ENCODE measurements around the gene COQ8A. TPM values are rescaled to one million over a fixed set of nuclear protein-coding genes. Genes with fewer than 3 reads are reported as not detected.
A peak's percentile ranks its signal among the peaks of the same experiment; 100 is the strongest.

The COQ8A gene
- total RNA-seq, 4 donors from 2014 or later: 46.0 to 80.5 (median 67.7) TPM

GRCh38 chr1:226982451-226983177, 42.5 kb downstream of the COQ8A start:
- H3K9me3 ChIP-seq: no peaks in the 10 kb centered on the region
- TF ChIP-seq EP300 (IDR thresholded peaks at IDR 0.05; ENCODE audit: low read depth) (no peak), POLR2AphosphoS5 (IDR thresholded peaks at IDR 0.05) (no peak), POLR2A (IDR thresholded peaks at IDR 0.05) (no peak), CTCF (IDR thresholded peaks at IDR 0.05) (no peak)

GRCh38 chr1:226983247-226983991, 43.3 kb downstream of the COQ8A start:
- TF ChIP-seq POLR2A (IDR thresholded peaks at IDR 0.05) (no peak), EP300 (IDR thresholded peaks at IDR 0.05; ENCODE audit: low read depth) (no peak), CTCF (IDR thresholded peaks at IDR 0.05) (no peak), POLR2AphosphoS5 (IDR thresholded peaks at IDR 0.05) (no peak)
- DNase-seq: no peak
- Histone ChIP-seq H3K4me1 (peaks cover 11 to 21% (median 13%) of the 10 kb centered on the region in 4 donors), H3K36me3 (peaks cover 0 to 6% (median 0%) of the 10 kb centered on the region in 4 donors), H3K27me3 (no peaks in the 10 kb centered on the region), H3K9me3 (no peaks in the 10 kb centered on the region), H3K27ac (peak overlapping the region in 1 of 4 donors; percentile 8), H3K4me3 (no peak overlapping the region)
- in situ Hi-C loops (cut with MboI; ENCODE audit: low pct_ligation_motif_present in 1 of 4, low pct_unique_long_range_greater_than_20kb in 1 of 4, low sequenced_read_pairs in 3 of 4): no loop called here
- intact Hi-C loops (cut with DNase I; ENCODE audit: low total_unique reads): no loop called here
- 94% methylated on average over 18 of the region's 18 CpGs; no CpG with 5 or more reads in 1 of the 2 donors for WGBS, 2 donors (ENCODE audit: low coverage in 1 of 2)

More at GRCh38 chr1:226982451-226983177, 42.5 kb downstream of the COQ8A start:
- no peak for DNase-seq
- Histone ChIP-seq H3K36me3 (peaks cover 0 to 6% (median 0%) of the 10 kb centered on the region in 4 donors), H3K4me1 (peaks cover 3 to 13% (median 9%) of the 10 kb centered on the region in 4 donors), H3K27ac (peak overlapping the region in 1 of 4 donors; percentile 8), H3K27me3 (no peaks in the 10 kb centered on the region), H3K4me3 (no peak overlapping the region)
- intact Hi-C loops (cut with DNase I; ENCODE audit: low total_unique reads) (no loop called here), in situ Hi-C loops (cut with MboI; ENCODE audit: low pct_ligation_motif_present in 1 of 4, low pct_unique_long_range_greater_than_20kb in 1 of 4, low sequenced_read_pairs in 3 of 4) (no loop called here)
- WGBS, 2 donors (ENCODE audit: low coverage in 1 of 2): 92% methylated on average over 31 of the region's 31 CpGs; no CpG with 5 or more reads in 1 of the 2 donors

- peaks cover 0 to 6% (median 0%) of the 10 kb centered on the region in 4 donors for H3K36me3 ChIP-seq
- no peak for DNase-seq
- H3K27me3 ChIP-seq: no peaks in the 10 kb centered on the region
- no peak overlapping the region for H3K27ac ChIP-seq
- in situ Hi-C loops (cut with MboI; ENCODE audit: low pct_ligation_motif_present in 1 of 4, low pct_unique_long_range_greater_than_20kb in 1 of 4, low sequenced_read_pairs in 3 of 4): no loop called here
- H3K4me1 ChIP-seq: peaks cover 16 to 26% (median 19%) of the 10 kb centered on the region in 4 donors
- no peak for TF ChIP-seq EP300 (IDR thresholded peaks at IDR 0.05; ENCODE audit: low read depth)
- TF ChIP-seq POLR2AphosphoS5 (IDR thresholded peaks at IDR 0.05): no peak
- no peak for TF ChIP-seq POLR2A (IDR thresholded peaks at IDR 0.05)
- no peak overlapping the region for H3K4me3 ChIP-seq
- WGBS, 2 donors (ENCODE audit: low coverage in 1 of 2): 100% methylated on average over 1 of the region's 5 CpGs
- H3K9me3 ChIP-seq: no peaks in the 10 kb centered on the region
- intact Hi-C loops (cut with DNase I; ENCODE audit: low total_unique reads): no loop called here
Measured at GRCh38 chr1:226983992-226984364, 43.9 kb downstream of the COQ8A start.

GRCh38 chr1:226984521-226985238, 44.6 kb downstream of the COQ8A start:
- Histone ChIP-seq H3K27me3 (no peaks in the 10 kb centered on the region), H3K4me1 (peaks cover 23 to 33% (median 26%) of the 10 kb centered on the region in 4 donors), H3K4me3 (no peak overlapping the region), H3K27ac (peak overlapping the region in 1 of 4 donors; percentile 10), H3K9me3 (no peaks in the 10 kb centered on the region), H3K36me3 (peaks cover 0 to 6% (median 0%) of the 10 kb centered on the region in 4 donors)
- TF ChIP-seq EP300 (IDR thresholded peaks at IDR 0.05; ENCODE audit: low read depth) (no peak), POLR2AphosphoS5 (IDR thresholded peaks at IDR 0.05) (no peak), POLR2A (IDR thresholded peaks at IDR 0.05) (no peak), CTCF (IDR thresholded peaks at IDR 0.05) (no peak)
- WGBS, 2 donors (ENCODE audit: low coverage in 1 of 2): 81% methylated on average over 17 of the region's 18 CpGs; no CpG with 5 or more reads in 1 of the 2 donors
- DNase-seq: no peak
- intact Hi-C loops (cut with DNase I; ENCODE audit: low total_unique reads): no loop called here
- in situ Hi-C loops (cut with MboI; ENCODE audit: low pct_ligation_motif_present in 1 of 4, low pct_unique_long_range_greater_than_20kb in 1 of 4, low sequenced_read_pairs in 3 of 4): no loop called here
